H9 (cell line): ENCODE results near the gene ROR1. TPM values are rescaled to one million over a fixed set of nuclear protein-coding genes. Genes with fewer than 3 reads are reported as not detected.

ENCODE experiments used
- DNase-seq: peaks from one replicate; pipeline ENCODE4 v3.0.0-alpha.2; 2017
- H2AFZ ChIP-seq: one replicate; pipeline ENCODE4 v1.6.1; 2013; ENCODE audit warnings: mild to moderate bottlenecking, low read length, control low read depth, moderate library complexity
- H2AK5ac ChIP-seq: 2 replicates; pipeline ENCODE4 v1.6.1; 2013; ENCODE audit warnings: low read length, control low read depth, mixed read lengths; ENCODE audit not compliant: insufficient read length
- H2BK120ac ChIP-seq: one replicate; pipeline ENCODE4 v1.6.1; 2013; ENCODE audit warnings: low read depth, mild to moderate bottlenecking, low read length, control low read depth, inconsistent platforms; ENCODE audit not compliant: poor library complexity, severe bottlenecking
- H2BK12ac ChIP-seq: 2 replicates; pipeline ENCODE4 v1.6.1; 2013; ENCODE audit warnings: low read length, control low read depth, mixed read lengths, low read depth; ENCODE audit not compliant: insufficient read length
- H2BK15ac ChIP-seq: 2 replicates; pipeline ENCODE4 v1.6.1; 2013; ENCODE audit warnings: low read depth, low read length, control low read depth
- H2BK20ac ChIP-seq: one replicate; pipeline ENCODE4 v1.6.1; 2013; ENCODE audit warnings: low read depth, mild to moderate bottlenecking, low read length, control low read depth, inconsistent platforms; ENCODE audit not compliant: poor library complexity, severe bottlenecking
- H2BK5ac ChIP-seq: 2 replicates; pipeline ENCODE4 v1.6.1; 2013; ENCODE audit warnings: low read length, control low read depth, mixed read lengths; ENCODE audit not compliant: insufficient read length
- H3K14ac ChIP-seq: 2 replicates; pipeline ENCODE4 v1.6.1; 2013; ENCODE audit warnings: low read length, control low read depth; ENCODE audit not compliant: insufficient read depth
- H3K18ac ChIP-seq: 2 replicates; pipeline ENCODE4 v1.6.1; 2013; ENCODE audit warnings: low read depth, mild to moderate bottlenecking, mixed read lengths, low read length, control low read depth; ENCODE audit not compliant: insufficient read length
- H3K23ac ChIP-seq: 2 replicates; pipeline ENCODE4 v1.6.1; 2013; ENCODE audit warnings: low read length, control low read depth, mixed read lengths, low read depth; ENCODE audit not compliant: insufficient read length
- H3K23me2 ChIP-seq: 2 replicates; pipeline ENCODE4 v1.6.1; 2013; ENCODE audit warnings: low read depth, mild to moderate bottlenecking, mixed read lengths, low read length, control low read depth; ENCODE audit not compliant: insufficient read length, poor library complexity, severe bottlenecking
- H3K27ac ChIP-seq: 2 replicates; pipeline ENCODE4 v1.5.1; 2013; ENCODE audit warnings: low read length, control low read depth, mixed read lengths, low read depth; ENCODE audit not compliant: insufficient read length
- H3K27me3 ChIP-seq: 2 replicates; pipeline ENCODE4 v1.6.1; 2013; ENCODE audit warnings: low read length, control low read depth, inconsistent platforms; ENCODE audit not compliant: insufficient read depth
- H3K4ac ChIP-seq: 2 replicates; pipeline ENCODE4 v1.6.1; 2013; ENCODE audit warnings: low read depth, mild to moderate bottlenecking, control low read depth, inconsistent platforms, low read length, moderate library complexity
- H3K4me1 ChIP-seq: 2 replicates; pipeline ENCODE4 v1.6.1; 2013; ENCODE audit warnings: low read length, control low read depth, inconsistent platforms; ENCODE audit not compliant: insufficient read depth
- H3K4me2 ChIP-seq: 2 replicates; pipeline ENCODE4 v1.6.1; 2013; ENCODE audit warnings: low read length, control low read depth, mixed read lengths; ENCODE audit not compliant: insufficient read length, insufficient read depth
- H3K56ac ChIP-seq: 2 replicates; pipeline ENCODE4 v1.6.1; 2013; ENCODE audit warnings: low read depth, mild to moderate bottlenecking, mixed read lengths, low read length, control low read depth; ENCODE audit not compliant: insufficient read length
- H3K79me1 ChIP-seq: 2 replicates; pipeline ENCODE4 v1.6.1; 2013; ENCODE audit warnings: low read depth, mild to moderate bottlenecking, moderate library complexity, low read length, control low read depth, inconsistent platforms; ENCODE audit not compliant: insufficient read depth, poor library complexity, severe bottlenecking
- H3K79me2 ChIP-seq: 2 replicates; pipeline ENCODE4 v1.6.1; 2013; ENCODE audit warnings: low read length, control low read depth, inconsistent platforms; ENCODE audit not compliant: insufficient read depth
- H3K9ac ChIP-seq: 2 replicates; pipeline ENCODE4 v1.6.1; 2013; ENCODE audit warnings: low read length, control low read depth, mixed read lengths; ENCODE audit not compliant: insufficient read length; ENCODE audit errors: extremely low read depth
- H3K9me3 ChIP-seq: one replicate; pipeline ENCODE4 v1.6.1; 2013; ENCODE audit warnings: low read depth, low read length, inconsistent platforms; ENCODE audit not compliant: control insufficient read depth
- H3T11ph ChIP-seq: one replicate; pipeline ENCODE4 v1.6.1; 2013; ENCODE audit warnings: mild to moderate bottlenecking, low read length, control low read depth, inconsistent platforms
- H4K20me1 ChIP-seq: one replicate; pipeline ENCODE4 v1.6.1; 2013; ENCODE audit not compliant: control insufficient read depth, insufficient read length, insufficient read depth
- H4K5ac ChIP-seq: 2 replicates; pipeline ENCODE4 v1.6.1; 2013; ENCODE audit warnings: low read depth, mild to moderate bottlenecking, mixed read lengths, low read length, control low read depth; ENCODE audit not compliant: insufficient read length
- H4K8ac ChIP-seq: replicated peaks from 2 replicates; pipeline ENCODE4 v1.6.1; 2013; ENCODE audit warnings: low read length, control low read depth, mixed read lengths, low read depth; ENCODE audit not compliant: insufficient read length
- H4K91ac ChIP-seq: 2 replicates; pipeline ENCODE4 v1.6.1; 2013; ENCODE audit warnings: low read depth, mild to moderate bottlenecking, moderate library complexity, mixed read lengths, low read length, control low read depth; ENCODE audit not compliant: insufficient read length
- H3K27ac Mint-ChIP-seq, 3 experiments: 2 replicates in 2 of 3; 3 replicates in 1 of 3; pipeline ENCODE4 v1.8.0; 2020 to 2021; ENCODE audit warnings: mixed read lengths in 3 of 3, mild to moderate bottlenecking in 1 of 3, moderate library complexity in 1 of 3
- H3K27me3 Mint-ChIP-seq: 2 replicates; pipeline ENCODE4 v1.8.0; 2021; ENCODE audit warnings: low read depth, mild to moderate bottlenecking, moderate library complexity, mixed read lengths
- H3K36me3 Mint-ChIP-seq, 3 experiments: 2 replicates in 2 of 3; 3 replicates in 1 of 3; pipeline ENCODE4 v1.8.0; 2020 to 2021; ENCODE audit warnings: low read depth in 3 of 3, mixed read lengths in 3 of 3; ENCODE audit not compliant: insufficient read depth in 1 of 3
- H3K4me1 Mint-ChIP-seq, 2 experiments: 2 replicates each; pipeline ENCODE4 v1.8.0; 2020; ENCODE audit warnings: mixed read lengths in 2 of 2
- H3K4me3 Mint-ChIP-seq, 2 experiments: 2 replicates in 1 of 2; 3 replicates in 1 of 2; pipeline ENCODE4 v1.8.0; 2020 to 2021; ENCODE audit warnings: mild to moderate bottlenecking in 2 of 2, mixed read lengths in 2 of 2, moderate library complexity in 1 of 2
- H3K9me3 Mint-ChIP-seq, 2 experiments: 2 replicates in 1 of 2; 3 replicates in 1 of 2; pipeline ENCODE4 v1.8.0; 2020; ENCODE audit warnings: mild to moderate bottlenecking in 2 of 2, mixed read lengths in 2 of 2, moderate library complexity in 1 of 2
- CTCF ChIP-seq: fragments of 200-600 bp; sonication (generic); conservative IDR thresholded peaks from 3 replicates; pipeline ENCODE4 v1.8.0; 2021; ENCODE audit warnings: antibody characterized with exemption, mild to moderate bottlenecking
- WGBS: extraction: QIAGEN DNeasy Blood & Tissue Kit; methylation state at CpG from one replicate; pipeline ENCODE4 v1.1.7; 2013; ENCODE audit warnings: missing lambda C conversion rate, low lambda C conversion rate, mixed read lengths; ENCODE audit not compliant: insufficient read length; ENCODE audit errors: extremely low coverage; 5-methylcytosine and 5-hydroxymethylcytosine counted together
- total RNA-seq: library from RNA; stranded (reverse); gene quantifications from 2 replicates; pipeline ENCODE4 v1.2.1, GENCODE V29; 2021

ROR1 gene
- total RNA-seq, 1 experiment from 2014 or later, result 75.9 TPM

DNA sequence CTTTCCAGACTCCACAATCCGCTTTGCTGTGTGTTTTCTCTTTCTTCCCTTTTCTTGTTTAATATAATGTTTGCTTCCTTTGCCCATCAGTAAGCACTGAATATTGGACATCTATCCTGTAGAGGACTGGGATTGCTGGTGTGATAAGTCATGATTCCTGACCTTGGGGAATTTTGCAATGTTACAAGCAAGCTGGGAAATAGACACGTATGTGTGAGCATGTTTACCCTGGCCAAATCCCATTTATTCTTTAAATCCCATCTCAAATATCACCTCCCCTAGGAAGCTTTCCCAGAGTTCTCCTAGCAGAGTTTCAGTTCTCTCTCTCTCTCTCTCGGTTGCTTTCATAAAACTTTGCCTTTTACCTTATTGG lies 155.3 kb downstream of the ROR1 start:
- Mint-ChIP-seq H3K36me3 (peaks cover 0 to 3% (median 3%) of the 10 kb centered on the region in 3 experiments; a peak in 3 of 7 replicates), H3K4me1 (peaks cover 26 to 39% of the 10 kb centered on the region in 2 experiments), H3K9me3 (peaks cover 2% of the 10 kb centered on the region in 2 experiments; a peak in 2 of 5 replicates), H3K4me3 (no peak overlapping the region), H3K27ac (peak overlapping the region; percentile 14 to 81 (median 30); a peak in 2 of 7 replicates), H3K27me3 (no peaks in the 10 kb centered on the region)
- no peaks in the 10 kb centered on the region for H4K20me1 ChIP-seq
- no peak overlapping the region for H2AK5ac ChIP-seq
- H4K5ac ChIP-seq, result no peak overlapping the region
- WGBS, result no CpG with 5 or more reads among the region's 3 CpGs
- H2BK12ac ChIP-seq, result no peak overlapping the region
- H3K4me2 ChIP-seq, result no peak overlapping the region
- H3K4me1 ChIP-seq, result peaks cover 7% of the 10 kb centered on the region; the same call in 1 of the 2 replicates
- H3K56ac ChIP-seq, result no peak overlapping the region
- no peak overlapping the region for H2AFZ ChIP-seq
- H3K9me3 ChIP-seq, result no peaks in the 10 kb centered on the region
- H3K79me1 ChIP-seq, result peaks cover 13% of the 10 kb centered on the region
- H3K18ac ChIP-seq, result no peak overlapping the region
- H3K27ac ChIP-seq, result no peak overlapping the region
- DNase-seq, result no peak
- H4K8ac ChIP-seq, result no peak overlapping the region
- H2BK5ac ChIP-seq, result no peak overlapping the region
- no peak overlapping the region for H2BK15ac ChIP-seq
- H4K91ac ChIP-seq, result no peak overlapping the region
- no peak for TF ChIP-seq CTCF
- H3T11ph ChIP-seq, result no peak overlapping the region
- no peak overlapping the region for H3K9ac ChIP-seq
- H3K4ac ChIP-seq, result no peak overlapping the region
- no peaks in the 10 kb centered on the region for H3K23me2 ChIP-seq
- no peaks in the 10 kb centered on the region for H3K27me3 ChIP-seq
- no peak overlapping the region for H3K23ac ChIP-seq
- no peak overlapping the region for H3K14ac ChIP-seq
- H2BK120ac ChIP-seq, result no peak overlapping the region
- H2BK20ac ChIP-seq, result no peak overlapping the region
- peaks cover 20% of the 10 kb centered on the region; the same call in 1 of the 2 replicates for H3K79me2 ChIP-seq
